HS-5 (cell line): Measurements from ENCODE around the gene CCN5.
"Not testable (repeated sequence)": the region's sequence is repeated elsewhere in the genome, so short reads cannot be mapped to it uniquely, and the experiment has no call there.

Source experiments
- DNase-seq: peaks from one replicate; pipeline ENCODE4 v3.0.0-alpha.2; 2012; ENCODE audit warnings: low read depth

Gene CCN5

DNA sequence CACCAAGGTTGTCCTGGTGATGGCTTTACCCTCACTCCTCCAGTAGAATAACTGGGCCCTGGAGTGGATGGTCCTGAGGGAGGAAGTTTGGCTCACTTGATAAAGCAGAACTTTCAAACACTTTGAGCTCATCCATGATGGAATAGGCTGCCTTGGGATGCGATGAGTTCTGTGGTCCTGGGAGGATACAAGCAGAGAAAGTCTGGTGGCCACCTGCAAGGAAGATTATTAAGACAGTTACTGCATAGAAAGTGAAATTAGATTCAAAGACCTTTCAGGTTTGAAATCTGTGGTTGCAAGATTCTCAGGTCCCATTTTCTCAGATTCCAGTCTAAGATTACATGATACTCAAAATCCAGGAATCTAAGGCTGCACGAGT, 19.9 kb upstream of the CCN5 start:
- DNase-seq: no peak

DNA sequence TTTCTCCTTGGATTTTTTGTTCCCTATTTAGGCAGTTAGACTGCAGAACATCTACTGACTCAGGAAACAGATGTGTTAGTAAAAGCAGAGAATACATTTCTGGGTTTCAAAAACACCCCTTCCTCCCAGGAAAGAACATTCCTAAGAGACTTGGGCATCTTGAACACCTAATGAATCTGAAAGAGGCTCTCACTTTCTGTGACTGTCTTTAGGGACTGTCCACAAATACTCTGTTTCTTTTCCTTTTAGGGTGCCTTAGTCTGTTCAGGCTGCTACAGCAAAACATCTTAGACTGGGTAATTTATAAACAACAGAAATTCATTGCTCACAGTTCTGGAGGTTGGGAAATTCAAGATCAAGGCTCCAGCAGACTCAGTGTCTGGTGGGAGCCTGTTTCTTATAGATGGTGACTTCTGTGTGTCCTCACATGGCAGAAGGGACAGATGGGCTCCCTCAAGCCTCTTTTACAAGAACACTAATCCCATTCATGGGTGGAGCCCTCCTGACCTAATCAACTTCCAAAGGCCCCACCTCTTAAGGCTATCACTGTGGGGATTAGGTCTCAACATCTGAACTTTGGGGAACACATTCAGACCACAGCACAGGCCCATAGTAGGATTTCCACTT, 19.4 kb upstream of the CCN5 start:
- no peak for DNase-seq

GRCh38 chr20:44696315-44696714, 18.9 kb upstream of the CCN5 start:
- DNase-seq: no peak

DNA sequence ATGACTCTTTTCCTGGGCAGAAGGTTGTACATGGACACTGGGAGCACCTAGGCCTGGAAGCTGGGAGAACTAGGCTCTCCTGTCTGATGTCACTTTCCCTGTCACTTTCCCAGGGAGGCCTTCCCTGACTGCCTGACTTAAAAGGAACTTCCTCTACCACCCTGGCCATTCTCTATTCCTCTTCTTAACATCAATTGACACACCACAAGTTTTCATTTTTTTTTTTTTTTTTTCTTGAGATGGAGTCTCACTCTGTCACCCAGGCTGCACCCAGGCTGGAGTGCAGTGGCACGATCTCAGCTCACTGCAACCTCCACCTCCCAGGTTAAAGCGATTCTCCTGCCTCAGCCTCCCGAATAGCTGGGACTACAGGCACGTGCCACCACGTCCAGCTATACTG, 18.1 kb upstream of the CCN5 start:
- DNase-seq: not testable (repeated sequence)

DNA sequence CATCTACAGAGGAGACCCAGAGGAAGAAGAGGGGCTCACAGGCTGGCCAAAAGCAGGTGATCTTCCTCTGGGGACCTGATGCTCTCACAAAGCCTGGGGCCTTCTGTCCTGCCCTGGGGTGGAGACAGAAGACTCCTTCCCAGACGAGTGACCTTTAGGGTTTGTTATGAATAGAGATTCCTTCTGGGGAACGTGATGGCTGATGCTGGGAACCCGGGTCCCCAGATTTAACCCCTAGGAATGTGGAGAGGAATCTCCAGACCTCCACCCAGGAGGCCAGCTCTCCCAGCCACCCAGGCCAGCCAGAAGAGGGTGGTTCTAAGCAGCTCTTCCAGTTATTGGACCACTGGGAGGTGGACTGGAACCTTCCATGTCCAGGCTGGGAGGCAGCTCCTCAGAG, 16.8 kb upstream of the CCN5 start:
- no peak for DNase-seq

- DNase-seq: no peak
These were observed 14.9 kb upstream of the CCN5 start for GRCh38 chr20:44700306-44700705.

DNA sequence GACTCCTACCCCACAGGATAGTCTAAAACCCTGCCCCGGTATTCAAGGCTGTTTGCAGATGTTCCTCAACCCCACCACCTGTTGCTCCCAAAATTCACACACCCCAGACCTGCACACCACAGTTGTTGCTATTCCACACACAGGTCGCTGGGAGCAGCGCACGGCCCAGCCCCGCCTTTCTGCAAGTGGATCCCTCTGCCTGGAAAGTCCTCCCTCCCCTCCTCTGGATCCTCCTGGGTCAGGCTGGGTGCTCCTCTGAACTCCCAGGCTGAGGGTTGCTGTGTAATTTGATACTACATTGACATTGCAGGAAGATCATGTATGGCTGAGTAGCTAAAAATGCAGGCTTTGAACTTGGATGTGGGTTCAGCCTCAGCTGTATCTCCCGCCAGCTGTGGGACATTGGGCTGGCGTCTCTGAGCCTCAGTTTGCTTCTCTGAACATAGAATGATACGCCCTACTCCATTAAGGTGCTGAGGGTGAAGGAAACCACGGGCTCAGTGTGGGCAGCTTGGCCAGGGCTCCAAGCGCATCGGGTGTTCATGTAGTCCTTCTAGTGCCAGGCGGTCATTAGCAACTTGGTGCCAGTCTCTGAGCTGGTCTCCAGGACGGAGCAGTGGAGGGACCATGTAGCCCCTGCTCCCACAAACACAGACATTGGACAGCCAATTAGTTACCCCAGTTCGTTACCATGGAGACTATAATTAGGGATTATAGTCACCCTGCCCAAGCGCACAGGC, 13.9 kb upstream of the CCN5 start:
- DNase-seq: no peak

DNA sequence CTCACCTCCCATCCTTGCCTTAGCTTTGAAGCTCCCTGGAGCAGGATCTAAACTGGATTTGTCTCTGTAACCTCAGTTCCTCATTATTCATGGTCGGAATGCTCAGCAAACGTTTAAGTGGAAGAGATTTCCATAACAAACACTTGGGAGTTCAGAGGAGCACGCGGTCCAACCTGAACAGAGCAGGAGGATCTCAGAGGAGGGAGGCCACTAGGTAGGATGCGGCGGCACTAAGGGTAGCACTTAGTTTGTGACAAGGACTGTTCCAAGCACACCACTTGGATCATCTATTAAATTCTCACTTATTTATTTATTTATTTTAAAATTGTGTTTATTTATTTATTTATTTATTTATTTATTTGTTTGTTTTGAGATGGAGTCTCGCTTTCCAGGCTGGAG, 13.3 kb upstream of the CCN5 start:
- DNase-seq: no peak

DNA sequence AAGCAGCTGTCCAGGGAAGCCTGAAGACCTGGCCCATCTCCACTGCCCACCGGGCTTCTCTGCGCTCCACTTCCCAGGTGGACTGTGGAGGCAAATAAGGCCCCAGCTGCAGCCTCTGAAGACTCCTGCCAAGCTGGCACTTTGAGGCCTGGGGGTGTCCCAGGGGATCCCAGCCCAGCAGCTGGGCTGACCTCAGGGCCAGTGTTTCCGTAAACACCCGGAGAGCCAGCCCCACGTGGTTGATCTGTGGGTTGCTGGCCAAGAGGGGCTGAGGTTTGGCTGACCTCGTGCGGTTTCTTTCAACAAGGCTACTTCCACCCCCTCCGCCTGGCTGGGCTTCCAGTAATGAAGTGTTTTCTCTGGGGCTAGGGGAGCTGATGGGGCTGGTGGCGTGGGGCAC, 12.4 kb upstream of the CCN5 start:
- peak; percentile 73 for DNase-seq

DNA sequence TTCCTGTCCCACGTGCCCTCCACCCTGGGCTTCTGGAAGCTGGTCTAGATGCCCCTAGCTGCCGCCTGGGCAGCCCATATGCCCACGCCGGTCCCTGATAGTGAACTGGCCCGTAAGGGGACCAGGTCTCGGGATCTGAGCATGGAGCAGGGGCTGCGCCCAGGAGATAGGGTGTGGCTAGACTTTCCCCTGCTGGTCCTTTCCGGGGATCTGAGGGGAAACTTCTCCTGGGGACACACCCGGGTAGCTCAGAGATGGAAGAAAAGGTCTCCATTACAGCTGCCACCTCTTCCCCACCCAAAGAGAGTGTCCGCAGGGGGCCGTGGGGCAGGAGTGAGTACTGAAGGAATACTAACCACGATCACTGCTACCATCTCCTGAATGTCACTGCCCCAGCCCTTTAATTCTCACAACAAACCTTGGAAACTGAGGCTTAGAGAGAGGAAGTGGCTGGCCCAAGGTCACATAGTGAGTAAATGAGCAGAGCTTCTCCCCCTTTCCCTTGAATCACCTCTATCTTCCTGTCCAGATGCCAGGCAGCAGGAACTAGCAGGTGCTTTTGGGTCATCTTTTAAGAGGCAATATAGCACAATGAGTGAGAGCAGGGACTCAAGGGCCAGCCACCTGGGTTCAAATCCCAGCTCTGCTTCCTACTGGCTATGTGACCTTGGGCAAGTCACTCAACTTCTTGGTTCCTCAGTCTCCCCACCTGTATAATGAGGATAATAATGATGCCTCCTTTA, 11.8 kb upstream of the CCN5 start:
- DNase-seq: no peak

DNA sequence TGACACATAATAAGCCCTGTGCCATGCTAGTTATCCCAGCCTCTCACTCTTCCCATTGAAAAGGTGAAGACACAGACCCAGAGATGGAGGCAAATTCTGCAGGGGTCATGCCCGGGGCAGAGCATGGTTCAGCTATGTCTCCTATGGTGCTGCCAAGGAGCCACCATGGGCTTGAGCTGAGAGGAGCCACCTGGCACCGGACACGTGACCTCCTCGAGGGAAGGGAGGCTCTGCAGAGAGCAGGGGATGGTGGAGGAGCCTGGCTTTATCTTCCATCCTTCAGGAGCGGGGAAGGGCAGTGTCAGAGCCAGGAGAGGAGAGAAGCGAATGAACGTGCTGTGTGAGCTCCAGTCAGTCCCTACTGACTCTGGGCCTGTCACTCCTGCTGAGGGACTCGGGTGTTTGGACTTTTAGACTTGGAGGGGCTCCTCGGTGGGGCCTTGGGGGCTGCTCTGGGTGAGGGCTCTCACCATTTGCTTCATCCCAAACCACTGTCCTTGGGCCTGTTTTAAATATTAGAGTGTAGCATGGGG, 11.1 kb upstream of the CCN5 start:
- DNase-seq: no peak

DNA sequence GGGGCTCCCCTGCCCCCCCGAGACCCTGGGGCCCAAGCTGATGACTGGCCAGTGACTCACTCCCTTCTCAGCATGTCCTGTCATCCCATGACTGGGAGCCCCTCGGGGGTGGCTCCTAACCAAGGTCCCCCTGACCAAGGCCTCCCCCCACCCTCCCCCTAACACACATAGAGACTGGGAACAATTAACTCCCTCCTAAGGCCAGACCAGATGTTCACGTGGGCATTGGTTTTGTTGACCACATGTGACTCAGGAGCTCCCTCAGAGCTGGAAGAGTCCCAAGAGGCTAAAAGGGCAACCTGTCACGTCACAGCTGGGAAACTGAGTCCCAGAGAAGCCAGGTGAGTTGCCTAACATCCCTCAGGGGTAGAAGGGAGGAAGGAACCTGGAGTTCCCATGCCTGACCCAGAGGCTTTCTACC, 10.6 kb upstream of the CCN5 start:
- DNase-seq: peak; percentile 94

DNA sequence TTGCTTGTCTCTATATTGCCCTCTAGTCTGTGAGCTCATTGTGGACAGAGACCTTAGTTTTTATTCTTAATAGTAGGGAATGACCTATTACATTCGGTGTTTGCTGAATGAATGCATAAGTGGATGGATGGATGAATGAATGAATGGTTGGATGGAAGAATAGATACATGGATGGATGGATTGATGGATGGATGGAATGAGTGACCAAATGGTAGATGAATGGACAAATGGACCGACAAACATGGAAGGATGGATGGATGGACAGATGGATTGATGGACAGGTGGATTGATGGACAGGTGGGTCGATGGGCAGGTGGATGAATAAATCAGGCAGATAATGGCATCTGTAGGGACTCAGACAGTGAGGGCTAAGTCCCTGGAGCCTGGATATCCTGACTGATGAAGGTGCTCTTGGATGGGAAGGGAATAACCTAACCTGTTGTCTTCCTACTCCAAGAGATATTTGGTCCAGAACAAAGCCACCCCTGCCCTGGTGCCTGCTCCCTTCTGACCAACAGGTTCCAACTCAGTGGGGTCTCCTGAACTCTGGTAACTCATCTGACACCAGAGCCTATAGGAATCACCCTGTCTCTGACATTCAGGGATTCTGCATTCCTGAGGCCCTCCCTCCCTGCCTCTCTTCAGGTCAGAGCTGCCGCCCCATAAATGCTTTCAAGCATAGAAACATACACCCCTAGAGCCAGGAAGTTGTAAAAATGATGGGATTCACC, 9.6 kb upstream of the CCN5 start:
- no peak for DNase-seq

- peak; percentile 48 for DNase-seq
These were observed 8.7 kb upstream of the CCN5 start for GRCh38 chr20:44706301-44707017.

DNA sequence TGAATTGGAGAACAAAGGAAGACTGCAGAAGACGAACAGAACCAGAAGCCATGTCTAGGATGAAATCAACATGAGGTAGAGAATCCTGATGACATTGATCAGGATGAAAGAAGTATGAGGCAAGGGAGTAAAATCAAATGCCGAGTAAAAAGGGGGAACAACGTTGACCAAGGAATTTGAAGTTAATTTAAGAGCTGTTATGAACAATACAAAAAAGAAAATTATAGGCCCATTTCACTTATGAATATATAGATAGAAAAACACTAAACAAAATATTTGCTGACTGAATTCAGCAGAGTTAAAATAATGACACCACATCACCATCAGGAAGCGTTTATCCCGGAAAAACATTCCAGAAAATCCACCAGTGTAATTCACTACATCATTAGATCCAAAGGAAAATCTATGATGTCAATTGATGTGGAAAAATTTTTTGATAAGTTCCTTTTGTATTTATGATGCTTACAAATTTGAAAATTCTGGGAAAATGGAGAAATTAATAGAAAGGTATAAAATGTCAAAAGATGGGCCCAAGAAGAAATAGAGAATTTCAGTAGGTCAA, 8.1 kb upstream of the CCN5 start:
- no peak for DNase-seq

DNA sequence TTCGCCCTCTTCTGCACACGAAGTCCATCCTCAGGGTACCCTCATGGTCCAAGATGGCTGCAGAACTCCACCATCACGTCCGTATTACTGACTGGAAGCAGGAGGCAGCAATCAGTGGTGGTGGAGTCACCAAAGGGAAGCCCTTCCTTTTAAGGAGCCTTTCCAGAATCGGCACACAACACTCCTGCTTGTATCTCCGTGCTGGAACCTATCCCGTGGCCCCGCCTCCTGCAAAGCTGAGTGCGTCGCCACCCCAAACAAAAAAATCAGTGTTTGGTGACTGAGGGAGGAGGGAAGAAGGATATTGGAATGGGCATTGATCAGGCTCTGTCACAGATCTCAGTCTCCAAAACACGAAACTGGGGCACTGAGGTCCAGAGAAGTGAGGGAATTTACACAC, 5.8 kb upstream of the CCN5 start:
- DNase-seq: no peak

GRCh38 chr20:44709797-44710196, 5.4 kb upstream of the CCN5 start:
- DNase-seq: no peak

GRCh38 chr20:44711237-44711636, 3.9 kb upstream of the CCN5 start:
- DNase-seq: no peak

GRCh38 chr20:44714102-44714700, 968 bp upstream of the CCN5 start:
- no peak for DNase-seq

- DNase-seq: no peak
These were observed 535 bp downstream of the CCN5 start for GRCh38 chr20:44715499-44716308.
